ENCODE data around the gene AQP12B. TPM values are rescaled to one million over a fixed set of nuclear protein-coding genes. Genes with fewer than 3 reads are reported as not detected.

AQP12B gene
- total RNA-seq, 1 experiment from 2014 or later: not detected

DNA sequence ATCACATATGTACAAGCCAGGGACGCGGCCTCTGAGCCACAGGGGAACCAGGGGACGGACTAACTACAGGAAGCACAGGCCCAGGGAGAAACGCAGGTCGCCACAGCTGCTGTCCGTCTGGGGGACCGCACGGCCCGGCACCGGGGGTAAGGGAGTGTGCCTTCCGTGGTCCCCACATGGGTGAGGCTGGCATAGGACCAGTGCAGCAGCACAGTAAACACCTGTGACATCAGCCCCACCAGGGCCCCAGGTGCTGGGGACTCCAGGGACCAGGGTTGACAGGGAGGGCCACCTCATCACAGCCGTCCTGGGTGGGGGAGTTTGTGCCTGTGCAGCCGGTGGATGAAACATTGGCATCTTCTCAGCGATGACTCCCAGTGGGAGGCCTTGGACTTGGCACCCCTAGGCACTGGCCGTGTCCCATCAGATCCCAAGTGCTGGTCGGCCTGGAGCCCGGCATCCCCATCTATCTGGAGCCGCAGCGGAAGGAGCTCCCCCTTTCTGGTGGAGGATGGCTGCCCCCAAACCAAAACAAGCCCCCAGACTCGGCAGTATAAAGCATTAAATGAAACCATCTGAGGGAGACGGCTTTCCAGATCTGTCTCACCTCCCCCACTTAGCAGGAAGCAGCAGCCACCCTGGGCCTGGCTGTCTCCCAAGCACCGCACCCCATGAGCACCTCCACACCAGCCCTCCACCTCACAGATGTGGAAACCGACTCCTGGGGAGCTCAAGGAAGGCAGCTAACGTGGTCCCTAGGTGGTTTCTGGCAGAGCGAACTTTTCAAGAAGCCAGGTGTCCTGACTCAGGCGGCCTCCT, 31.5 kb upstream of the AQP12B start:
- Mint-ChIP-seq H3K36me3 (ENCODE audit: insufficient read depth, unreplicated experiment) (no peaks in the 10 kb centered on the region), H3K27ac (ENCODE audit: unreplicated experiment) (no peak overlapping the region), H3K27me3 (ENCODE audit: insufficient read depth, unreplicated experiment) (peaks cover 3% of the 10 kb centered on the region), H3K9me3 (ENCODE audit: unreplicated experiment) (no peaks in the 10 kb centered on the region), H3K4me1 (ENCODE audit: low read depth, unreplicated experiment) (no peaks in the 10 kb centered on the region), H3K4me3 (ENCODE audit: unreplicated experiment) (no peak overlapping the region)
- BruUV-seq (replicated peaks): no TSS peak
- no peaks in the 10 kb centered on the region for H3K36me3 ChIP-seq (ENCODE audit: control insufficient read depth, insufficient read depth, low read length)
- CTCF ChIA-PET: interaction anchor here (0.8 to 1.3 kb wide), 2 partner anchors 9 to 126 kb away, joined by 3 to 5 read pairs; no protein-coding TSS in a partner anchor
- intact Hi-C loops (cut with micrococcal nuclease; ENCODE audit: unreplicated experiment): no loop called here
- no peak for DNase-seq
- POLR2A ChIA-PET: no interaction called here
- TF ChIP-seq, protein P1, sequence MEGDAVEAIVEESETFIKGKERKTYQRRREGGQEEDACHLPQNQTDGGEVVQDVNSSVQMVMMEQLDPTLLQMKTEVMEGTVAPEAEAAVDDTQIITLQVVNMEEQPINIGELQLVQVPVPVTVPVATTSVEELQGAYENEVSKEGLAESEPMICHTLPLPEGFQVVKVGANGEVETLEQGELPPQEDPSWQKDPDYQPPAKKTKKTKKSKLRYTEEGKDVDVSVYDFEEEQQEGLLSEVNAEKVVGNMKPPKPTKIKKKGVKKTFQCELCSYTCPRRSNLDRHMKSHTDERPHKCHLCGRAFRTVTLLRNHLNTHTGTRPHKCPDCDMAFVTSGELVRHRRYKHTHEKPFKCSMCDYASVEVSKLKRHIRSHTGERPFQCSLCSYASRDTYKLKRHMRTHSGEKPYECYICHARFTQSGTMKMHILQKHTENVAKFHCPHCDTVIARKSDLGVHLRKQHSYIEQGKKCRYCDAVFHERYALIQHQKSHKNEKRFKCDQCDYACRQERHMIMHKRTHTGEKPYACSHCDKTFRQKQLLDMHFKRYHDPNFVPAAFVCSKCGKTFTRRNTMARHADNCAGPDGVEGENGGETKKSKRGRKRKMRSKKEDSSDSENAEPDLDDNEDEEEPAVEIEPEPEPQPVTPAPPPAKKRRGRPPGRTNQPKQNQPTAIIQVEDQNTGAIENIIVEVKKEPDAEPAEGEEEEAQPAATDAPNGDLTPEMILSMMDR (IDR thresholded peaks at IDR 0.05; ENCODE audit: insufficient read depth in 1 of 2, low read depth in 1 of 2, low read length in 1 of 2, severe bottlenecking in 1 of 2, unreplicated experiment in 1 of 2): no peak
- no peak overlapping the region for H3K4me3 ChIP-seq (ENCODE audit: low read depth, low read length)
- no peaks in the 10 kb centered on the region for H3K4me1 ChIP-seq
- no peaks in the 10 kb centered on the region for H3K27me3 ChIP-seq (replicated peaks; ENCODE audit: control insufficient read depth, insufficient read depth, low read length)
- H3K9me3 ChIP-seq: no peaks in the 10 kb centered on the region

DNA sequence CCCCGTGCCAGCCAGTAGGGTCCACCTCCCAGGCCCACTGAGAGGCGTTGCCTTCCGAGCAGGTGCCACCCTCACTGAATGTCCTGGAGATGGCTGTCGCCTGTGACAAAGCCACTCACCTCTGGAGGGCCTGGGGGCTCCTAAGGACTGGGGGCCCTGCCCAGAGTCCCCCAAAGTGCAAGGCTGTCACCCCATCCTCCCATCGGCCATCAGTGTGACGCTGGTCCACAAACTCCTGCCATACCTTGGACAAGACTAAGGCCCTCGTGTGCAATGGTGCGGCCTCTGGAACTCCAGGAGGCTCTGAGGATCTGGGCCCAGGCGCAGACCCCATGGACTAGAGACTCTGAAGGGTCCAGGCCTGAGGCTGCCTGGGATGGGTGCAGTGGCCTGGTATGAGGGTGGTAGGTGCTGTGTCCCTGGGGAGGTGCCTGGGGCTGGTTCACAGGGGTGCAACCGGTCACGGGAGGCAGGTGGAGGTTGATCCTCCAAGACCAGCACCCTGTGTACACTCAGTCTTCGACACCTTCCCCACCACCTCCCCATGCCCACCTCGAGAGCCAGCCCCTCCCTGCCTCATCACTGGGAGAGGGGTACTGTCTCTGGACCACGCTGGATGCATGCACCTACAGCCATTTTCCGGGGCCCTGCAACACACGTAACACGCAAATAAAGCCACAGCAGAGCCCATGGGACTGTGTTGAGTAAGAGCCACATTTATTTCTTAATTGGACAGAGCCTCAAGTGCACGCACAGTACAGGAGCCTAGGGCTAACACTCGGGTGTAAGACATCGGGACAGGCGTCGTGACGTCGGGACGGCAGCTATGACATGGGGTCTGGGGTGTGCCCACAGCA, 30.6 kb upstream of the AQP12B start:
- H3K27me3 ChIP-seq (replicated peaks; ENCODE audit: control insufficient read depth, insufficient read depth, low read length): no peaks in the 10 kb centered on the region
- TF ChIP-seq, protein P1 (IDR thresholded peaks at IDR 0.05; ENCODE audit: insufficient read depth in 1 of 2, low read depth in 1 of 2, low read length in 1 of 2, severe bottlenecking in 1 of 2, unreplicated experiment in 1 of 2): no peak
- no peaks in the 10 kb centered on the region for H3K36me3 Mint-ChIP-seq (ENCODE audit: insufficient read depth, unreplicated experiment)

DNA sequence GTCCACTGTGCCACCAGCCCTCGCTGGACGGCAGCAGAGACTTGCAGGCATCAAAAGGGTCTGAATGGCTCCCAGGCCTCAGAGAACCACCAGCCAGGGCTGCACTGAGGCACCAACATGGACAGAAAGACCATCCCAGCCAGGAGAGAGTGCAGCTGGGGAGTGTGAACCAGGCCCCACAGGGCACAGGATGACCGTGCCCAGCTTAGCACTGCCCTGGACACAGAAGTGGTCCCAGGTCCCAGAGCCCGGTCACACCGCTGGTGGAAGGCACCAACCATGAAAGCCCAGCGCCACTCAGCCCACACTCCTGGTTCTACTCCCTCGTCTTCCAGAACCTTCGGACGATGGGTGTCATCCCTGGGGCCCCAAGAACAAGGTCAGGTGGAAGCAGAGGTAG, 29.4 kb upstream of the AQP12B start:
- H3K36me3 Mint-ChIP-seq (ENCODE audit: insufficient read depth, unreplicated experiment): no peaks in the 10 kb centered on the region

More for the DNA sequence above, 30.6 kb upstream of the AQP12B start:
- H3K27ac Mint-ChIP-seq (ENCODE audit: unreplicated experiment): no peak overlapping the region
- intact Hi-C loops (cut with micrococcal nuclease; ENCODE audit: unreplicated experiment): no loop called here
- ChIA-PET POLR2A (no interaction called here), CTCF (no interaction called here)
- no TSS peak for BruUV-seq (replicated peaks)
- H3K4me1 ChIP-seq: no peaks in the 10 kb centered on the region
- no peak for DNase-seq
- H3K4me3 ChIP-seq (ENCODE audit: low read depth, low read length): no peak overlapping the region
- H3K4me3 Mint-ChIP-seq (ENCODE audit: unreplicated experiment): no peak overlapping the region
- H3K9me3 ChIP-seq: no peaks in the 10 kb centered on the region
- no peaks in the 10 kb centered on the region for H3K9me3 Mint-ChIP-seq (ENCODE audit: unreplicated experiment)
- no peaks in the 10 kb centered on the region for H3K36me3 ChIP-seq (ENCODE audit: control insufficient read depth, insufficient read depth, low read length)
- no peaks in the 10 kb centered on the region for H3K4me1 Mint-ChIP-seq (ENCODE audit: low read depth, unreplicated experiment)
- H3K27me3 Mint-ChIP-seq (ENCODE audit: insufficient read depth, unreplicated experiment): peaks cover 3% of the 10 kb centered on the region

More for the DNA sequence above, 29.4 kb upstream of the AQP12B start:
- no peaks in the 10 kb centered on the region for H3K9me3 Mint-ChIP-seq (ENCODE audit: unreplicated experiment)
- no peaks in the 10 kb centered on the region for H3K27me3 ChIP-seq (replicated peaks; ENCODE audit: control insufficient read depth, insufficient read depth, low read length)
- H3K27ac Mint-ChIP-seq (ENCODE audit: unreplicated experiment): no peak overlapping the region
- no peaks in the 10 kb centered on the region for H3K4me1 Mint-ChIP-seq (ENCODE audit: low read depth, unreplicated experiment)
- no peaks in the 10 kb centered on the region for H3K4me1 ChIP-seq
- no peak overlapping the region for H3K4me3 ChIP-seq (ENCODE audit: low read depth, low read length)
- POLR2A ChIA-PET: interaction anchor here (0.5 kb wide), 1 partner anchor 402 kb away, joined by 3 read pairs; no protein-coding TSS in a partner anchor
- CTCF ChIA-PET: no interaction called here
- no peaks in the 10 kb centered on the region for H3K36me3 ChIP-seq (ENCODE audit: control insufficient read depth, insufficient read depth, low read length)
- no TSS peak for BruUV-seq (replicated peaks)
- H3K9me3 ChIP-seq: no peaks in the 10 kb centered on the region
- intact Hi-C loops (cut with micrococcal nuclease; ENCODE audit: unreplicated experiment): no loop called here
- TF ChIP-seq, protein P1 (IDR thresholded peaks at IDR 0.05; ENCODE audit: insufficient read depth in 1 of 2, low read depth in 1 of 2, low read length in 1 of 2, severe bottlenecking in 1 of 2, unreplicated experiment in 1 of 2): no peak
- no peak overlapping the region for H3K4me3 Mint-ChIP-seq (ENCODE audit: unreplicated experiment)
- peaks cover 3% of the 10 kb centered on the region for H3K27me3 Mint-ChIP-seq (ENCODE audit: insufficient read depth, unreplicated experiment)
- DNase-seq: no peak
